ENCODE measurements around the gene COL1A1.

DNA sequence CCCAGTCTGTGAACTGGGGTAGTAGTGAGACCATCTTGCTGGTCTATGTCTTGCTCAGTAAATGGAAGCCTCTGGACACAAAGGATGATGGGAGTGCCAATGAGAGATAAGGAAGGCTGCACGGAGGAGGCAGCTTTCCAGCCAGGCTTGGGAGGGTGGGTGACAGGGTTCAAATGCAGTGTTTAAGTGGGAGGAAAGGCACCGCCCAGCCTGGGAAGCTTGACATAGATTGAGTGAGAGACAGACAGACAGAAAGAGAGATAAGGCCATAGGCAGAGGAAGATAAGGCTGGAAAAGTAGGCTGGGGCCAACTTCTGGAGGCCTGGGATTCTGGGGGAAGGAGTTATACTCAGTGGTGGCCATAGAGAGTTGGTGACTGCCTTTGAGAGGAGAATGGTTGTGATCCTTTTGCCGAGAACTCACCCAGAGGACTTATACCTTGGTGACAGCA is 7.2 kb upstream of the COL1A1 start:
- TF ChIP-seq CTCF (IDR thresholded peaks at IDR 0.05; ENCODE audit: poor library complexity) = no peak
- TF ChIP-seq EZH2 (IDR thresholded peaks at IDR 0.05; ENCODE audit: borderline replicate concordance) = no peak
- TF ChIP-seq EZH2phosphoT487 (IDR thresholded peaks at IDR 0.05; ENCODE audit: low read depth, severe bottlenecking, unreplicated experiment) = no peak

Data from hepatocyte (in vitro differentiated cells).